ENCODE results near the gene PPP1R9B.

Gene PPP1R9B

GRCh38 chr17:50187394-50187725 is 36.9 kb upstream of the PPP1R9B start:
- no peak for DNase-seq (ENCODE audit: low read depth, low spot score)

GRCh38 chr17:50186661-50187393 is 36.4 kb upstream of the PPP1R9B start:
- no peak for DNase-seq (ENCODE audit: low read depth, low spot score)

DNA sequence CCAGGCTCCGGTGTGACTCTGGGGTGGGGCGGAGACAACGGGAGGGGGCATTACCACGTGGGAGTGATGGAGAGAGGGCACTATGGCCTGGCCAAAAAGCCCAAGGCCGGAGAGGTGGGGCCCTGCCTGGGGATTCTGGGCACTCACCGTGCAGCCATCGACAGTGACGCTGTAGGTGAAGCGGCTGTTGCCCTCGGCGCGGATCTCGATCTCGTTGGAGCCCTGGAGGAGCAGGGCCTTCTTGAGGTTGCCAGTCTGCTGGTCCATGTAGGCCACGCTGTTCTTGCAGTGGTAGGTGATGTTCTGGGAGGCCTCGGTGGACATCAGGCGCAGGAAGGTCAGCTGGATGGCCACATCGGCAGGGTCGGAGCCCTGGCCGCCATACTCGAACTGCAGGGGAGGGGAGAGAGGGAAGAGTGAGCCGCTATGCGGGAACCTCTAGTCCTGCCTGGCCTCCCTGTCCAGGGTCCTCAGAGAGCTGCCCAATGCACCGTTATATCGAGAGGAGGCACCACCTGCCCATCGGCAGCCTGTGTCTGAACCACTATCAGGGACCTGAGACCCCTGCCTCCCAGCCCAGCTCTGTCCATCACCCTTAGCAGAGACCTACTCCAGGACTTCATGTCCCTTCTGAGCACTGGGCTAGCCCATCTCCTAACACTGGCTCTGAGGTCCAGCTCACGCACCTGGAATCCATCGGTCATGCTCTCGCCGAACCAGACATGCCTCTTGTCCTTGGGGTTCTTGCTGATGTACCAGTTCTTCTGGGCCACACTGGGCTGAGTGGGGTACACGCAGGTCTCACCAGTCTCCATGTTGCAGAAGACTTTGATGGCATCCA is 35.4 kb upstream of the PPP1R9B start:
- no peak for DNase-seq (ENCODE audit: low read depth, low spot score)

GRCh38 chr17:50184611-50185398 is 34.3 kb upstream of the PPP1R9B start:
- no peak for DNase-seq (ENCODE audit: low read depth, low spot score)

DNA sequence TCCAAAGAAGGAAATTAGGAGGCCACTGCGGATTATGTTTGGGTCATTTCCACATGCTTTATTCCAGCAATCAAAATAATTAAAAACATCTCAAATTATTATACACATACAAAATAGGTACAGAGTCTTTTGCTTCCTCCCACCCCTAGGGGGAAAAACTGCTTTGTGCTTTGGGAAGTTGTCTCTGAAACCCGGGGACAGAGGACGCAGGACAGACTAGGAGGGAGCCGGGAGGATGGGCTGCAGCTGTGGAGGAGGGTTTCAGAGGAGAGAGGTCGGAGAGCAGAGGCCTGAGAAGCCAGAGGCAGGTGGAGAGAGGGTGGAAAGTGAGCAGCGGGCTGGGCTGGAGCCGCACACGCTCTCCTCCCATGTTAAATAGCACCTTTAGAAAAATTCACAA is 33.6 kb upstream of the PPP1R9B start:
- DNase-seq (ENCODE audit: low read depth, low spot score) = no peak

DNA sequence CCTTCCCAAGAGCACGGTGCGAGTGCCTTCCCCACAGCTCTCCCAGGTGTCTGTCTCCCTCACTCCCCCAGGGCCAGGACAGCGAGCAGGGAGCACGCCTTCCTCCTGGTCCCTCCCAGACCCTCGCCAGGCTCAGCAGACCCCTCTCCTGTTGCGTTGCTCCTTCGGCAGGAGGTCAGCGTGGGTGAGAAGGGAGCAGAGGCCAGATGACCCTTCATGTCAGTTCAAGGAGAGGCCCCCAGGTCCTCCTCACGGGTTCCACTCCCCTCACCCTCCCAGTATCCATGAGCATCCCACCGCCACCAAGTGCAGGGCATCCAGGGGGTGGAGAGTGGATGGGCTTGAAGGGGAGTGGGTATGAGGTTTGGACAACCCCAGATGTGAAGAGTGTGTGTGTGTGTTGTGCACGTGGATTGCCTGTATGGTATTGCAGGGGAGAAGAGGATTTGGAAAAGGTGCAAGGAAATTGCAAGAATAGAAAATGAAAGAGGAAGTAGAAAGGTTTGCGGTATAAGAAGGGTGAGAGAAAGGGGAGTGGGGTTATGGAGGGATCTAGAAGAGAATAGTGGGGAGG is 33.0 kb upstream of the PPP1R9B start:
- DNase-seq (ENCODE audit: low read depth, low spot score) = no peak

- DNase-seq (ENCODE audit: low read depth, low spot score) = no peak
Observed at GRCh38 chr17:50182783-50183420, 32.4 kb upstream of the PPP1R9B start.

- DNase-seq (ENCODE audit: low read depth, low spot score) = no peak
Observed at GRCh38 chr17:50181591-50182560, 31.4 kb upstream of the PPP1R9B start.

- DNase-seq (ENCODE audit: low read depth, low spot score) = no peak
Observed at GRCh38 chr17:50181144-50181543, 30.7 kb upstream of the PPP1R9B start.

DNA sequence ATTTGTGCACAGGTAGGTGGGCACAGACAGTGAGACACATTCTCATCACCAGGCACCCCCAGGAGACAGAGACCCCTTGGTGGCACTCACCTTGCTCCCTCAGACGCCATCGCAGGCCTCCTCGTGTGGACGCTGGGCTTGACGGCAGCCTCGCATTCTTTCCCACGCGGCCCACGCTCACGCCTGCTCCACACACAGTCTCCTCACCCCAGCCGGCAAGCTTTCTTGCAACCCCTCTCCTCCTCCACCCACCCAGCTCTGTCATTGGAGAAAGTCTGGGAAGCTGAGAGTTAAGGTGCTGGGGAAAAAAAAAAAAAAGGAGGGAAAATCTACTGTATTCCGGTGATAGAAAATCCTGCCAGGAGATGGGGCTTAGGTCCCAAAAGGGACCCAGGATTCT is 30.1 kb upstream of the PPP1R9B start:
- no peak for DNase-seq (ENCODE audit: low read depth, low spot score)

DNA sequence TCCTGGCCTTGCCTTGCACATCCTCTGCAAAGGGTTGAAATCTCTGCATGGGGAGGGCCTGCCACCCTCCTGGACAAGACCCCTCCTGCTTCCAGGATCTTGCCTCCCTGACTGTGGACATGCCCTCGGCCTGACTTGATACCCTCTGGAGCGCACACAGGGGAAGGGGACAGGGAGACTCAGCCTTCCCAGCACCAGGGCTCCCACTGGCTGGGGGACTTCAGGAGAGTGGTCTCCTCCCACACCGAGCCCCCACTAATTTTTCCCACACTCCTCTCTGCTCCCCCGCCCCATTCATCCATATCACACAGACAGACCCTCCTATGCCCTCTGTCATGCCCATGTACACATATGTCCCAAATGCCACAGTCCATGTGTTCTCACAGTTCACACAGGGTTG is 29.6 kb upstream of the PPP1R9B start:
- no peak for DNase-seq (ENCODE audit: low read depth, low spot score)

DNA sequence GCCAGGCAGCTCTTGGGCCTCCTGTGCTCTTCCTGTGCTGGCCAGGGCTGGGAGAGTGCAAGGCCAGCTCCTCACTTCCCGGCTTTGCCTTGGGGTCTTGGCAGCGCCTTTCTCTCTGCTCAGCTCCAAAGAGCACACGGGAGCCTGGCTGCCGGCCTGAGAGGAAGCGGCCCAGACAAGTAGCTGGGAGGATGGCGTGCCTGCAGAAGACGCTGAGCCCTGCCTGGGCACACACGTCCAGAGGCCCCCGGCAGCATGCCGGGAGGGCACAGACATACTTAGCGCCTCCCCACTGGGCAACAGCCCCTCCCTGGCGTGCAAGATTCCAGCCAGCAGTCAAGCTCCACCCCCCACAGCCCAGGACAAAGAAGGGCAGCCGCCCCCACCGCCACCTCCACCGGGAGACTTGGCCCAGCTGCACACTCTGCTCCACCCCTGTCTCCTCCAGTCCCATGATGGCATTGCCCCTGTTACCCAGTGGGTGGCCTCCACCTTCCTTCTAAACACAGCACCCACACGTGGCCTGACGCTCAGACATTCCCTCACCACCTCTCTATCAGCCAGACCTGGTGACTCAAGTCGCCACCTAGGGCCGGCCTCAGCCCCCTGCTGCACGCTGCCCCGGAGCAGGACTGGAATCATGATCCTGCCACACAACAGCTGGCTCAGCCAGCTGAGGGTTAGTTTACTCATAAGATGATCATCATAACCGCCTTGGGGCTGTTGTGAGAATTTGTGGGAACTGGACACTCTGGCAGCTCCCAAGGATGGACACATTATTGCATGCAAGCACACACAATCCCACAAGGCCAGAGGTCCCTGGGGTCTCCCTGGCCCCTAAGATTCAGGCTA is 27.7 kb upstream of the PPP1R9B start:
- no peak for DNase-seq (ENCODE audit: low read depth, low spot score)

DNA sequence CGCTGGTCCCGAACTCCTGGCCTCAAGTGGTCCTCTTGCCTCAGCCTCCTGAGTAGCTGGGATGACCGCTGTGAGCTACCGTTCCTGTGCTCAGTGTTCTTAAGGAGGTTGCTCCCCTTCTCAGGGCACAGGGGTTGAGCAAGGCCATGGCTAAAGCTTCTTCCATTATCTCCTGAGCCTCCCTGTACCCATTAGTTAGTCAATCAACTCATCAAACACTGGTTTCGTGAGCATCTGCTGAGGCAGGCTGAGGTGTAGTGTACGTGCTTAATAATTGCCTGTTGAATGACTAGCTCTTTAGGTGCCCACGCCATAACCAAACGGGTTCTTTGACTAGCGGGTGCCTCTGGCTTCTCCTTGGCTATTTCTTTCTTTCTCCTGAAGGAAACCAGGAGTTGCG is 27.0 kb upstream of the PPP1R9B start:
- no peak for DNase-seq (ENCODE audit: low read depth, low spot score)

DNA sequence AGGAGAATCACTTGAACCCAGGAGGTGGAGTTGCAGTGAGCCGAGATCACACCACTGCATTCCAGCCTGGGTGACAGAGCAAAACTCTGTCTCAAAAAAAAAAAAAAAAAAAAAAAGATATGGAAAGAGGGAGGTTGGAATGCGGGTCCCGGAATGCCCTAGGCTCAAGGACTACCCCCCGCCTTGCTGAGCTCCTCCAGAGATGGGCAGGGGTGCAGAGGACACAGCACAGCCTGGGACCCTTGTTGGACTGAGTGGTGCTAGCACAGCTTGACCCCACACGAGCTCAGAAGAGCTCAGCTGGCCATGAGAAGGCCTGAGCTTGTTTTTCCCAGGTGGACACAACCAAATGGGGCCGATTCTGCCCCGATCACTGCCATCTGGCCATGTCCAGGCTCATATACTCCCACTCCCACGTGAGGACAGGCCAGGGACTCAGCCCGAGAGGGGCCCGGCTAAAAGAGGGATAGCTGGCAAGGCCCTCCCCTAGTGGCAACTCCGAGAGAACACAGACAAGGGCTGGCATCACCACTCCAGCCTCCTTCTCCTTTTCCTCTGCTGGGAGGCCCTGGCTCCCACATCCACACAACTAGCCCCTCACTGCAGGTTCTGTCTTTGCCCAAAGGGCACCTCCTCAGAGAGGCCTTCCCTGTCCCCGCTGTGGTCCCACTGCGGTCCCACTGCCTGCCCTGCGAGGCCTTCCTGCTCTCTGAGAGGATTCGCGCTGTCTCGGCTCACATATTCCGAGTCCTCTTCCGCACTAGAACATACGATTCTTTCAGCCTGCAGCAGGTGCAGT is 26.3 kb upstream of the PPP1R9B start:
- DNase-seq (ENCODE audit: low read depth, low spot score) = no peak

DNA sequence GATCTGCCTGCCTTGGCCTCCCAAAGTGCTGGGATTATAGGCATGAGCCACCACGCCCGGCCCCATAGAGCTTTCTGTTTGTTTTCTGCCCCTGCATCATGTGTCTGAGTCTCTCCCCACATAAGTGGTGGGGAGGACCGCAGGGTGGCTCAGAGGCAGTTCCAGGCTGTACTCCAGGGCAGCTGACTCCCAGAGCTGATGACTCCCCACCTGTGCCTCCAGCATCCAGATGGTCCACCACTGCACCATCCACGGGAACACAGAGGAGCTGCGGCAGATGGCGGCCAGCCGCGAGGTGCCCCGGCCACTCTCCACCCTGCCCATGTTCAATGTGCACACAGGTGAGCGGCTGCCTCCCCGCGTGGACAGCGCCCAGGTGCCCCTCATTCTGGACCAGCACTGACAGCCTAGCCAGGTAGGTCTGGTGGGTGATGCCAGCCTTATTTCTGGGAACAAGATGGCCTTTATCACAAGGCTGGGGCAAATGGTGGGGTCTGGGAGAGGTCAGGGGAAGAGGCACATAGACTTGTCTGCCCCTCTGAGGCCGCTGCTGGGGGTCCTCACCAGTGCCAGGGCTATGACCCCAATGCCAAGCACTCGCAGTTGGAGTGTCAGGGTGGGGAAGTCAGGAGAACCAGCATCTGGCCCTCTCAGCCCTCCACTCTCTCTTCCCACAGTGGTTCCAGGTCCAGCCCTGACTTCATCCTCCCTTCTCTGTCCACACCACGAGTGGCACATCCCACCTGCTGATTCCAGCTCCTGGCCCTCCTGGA is 24.7 kb upstream of the PPP1R9B start:
- DNase-seq (ENCODE audit: low read depth, low spot score) = no peak

GRCh38 chr17:50174444-50174843 is 24.0 kb upstream of the PPP1R9B start:
- DNase-seq (ENCODE audit: low read depth, low spot score) = no peak

DNA sequence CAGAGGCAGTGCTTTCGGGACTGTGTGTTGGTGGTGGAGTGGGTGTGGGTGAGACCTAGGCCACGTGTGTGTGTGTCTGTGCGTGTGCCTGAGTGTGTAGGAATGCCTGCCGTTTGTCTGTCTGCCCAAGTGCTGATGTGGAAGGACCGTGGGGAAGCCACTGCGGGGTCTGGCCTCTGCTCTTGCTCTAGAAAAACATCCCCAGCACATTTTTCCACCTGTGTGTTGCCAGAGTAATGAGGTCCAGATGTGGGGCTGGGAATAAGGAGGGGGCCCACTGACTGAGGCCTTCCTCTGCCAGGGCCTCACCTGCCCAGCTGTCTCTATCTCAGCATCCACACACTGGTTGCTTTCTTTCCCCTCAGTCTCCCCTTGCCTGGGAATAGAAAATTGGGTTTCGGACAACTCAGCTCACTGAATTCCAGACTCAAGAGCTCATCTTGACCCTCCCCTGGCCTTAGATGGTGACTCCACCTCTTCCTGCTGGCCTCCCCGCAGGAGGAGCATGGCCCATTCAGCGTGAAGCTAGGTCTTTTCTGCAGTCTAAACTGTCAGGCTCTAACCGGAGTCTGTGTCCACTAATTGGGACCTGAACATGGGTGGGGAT is 23.0 kb upstream of the PPP1R9B start:
- DNase-seq (ENCODE audit: low read depth, low spot score) = no peak

Data from activated CD4-positive, CD25-positive, alpha-beta regulatory T cell treated with anti-CD3 and anti-CD28 coated beads, Interleukin-2, amount 50 U/mL, for 16 hours (primary cell).